GM21515 (cell line): ENCODE results near the gene PPIA.
A peak's percentile ranks its signal among the peaks of the same experiment; 100 is the strongest.
"Not testable (repeated sequence)": the region's sequence is repeated elsewhere in the genome, so short reads cannot be mapped to it uniquely, and the experiment has no call there.

Experiments
- ATAC-seq: cut with Tn5 transposase; IDR thresholded peaks from one replicate; pipeline ENCODE4 v1.9.1; 2021; ENCODE audit not compliant: unreplicated experiment

PPIA gene

DNA sequence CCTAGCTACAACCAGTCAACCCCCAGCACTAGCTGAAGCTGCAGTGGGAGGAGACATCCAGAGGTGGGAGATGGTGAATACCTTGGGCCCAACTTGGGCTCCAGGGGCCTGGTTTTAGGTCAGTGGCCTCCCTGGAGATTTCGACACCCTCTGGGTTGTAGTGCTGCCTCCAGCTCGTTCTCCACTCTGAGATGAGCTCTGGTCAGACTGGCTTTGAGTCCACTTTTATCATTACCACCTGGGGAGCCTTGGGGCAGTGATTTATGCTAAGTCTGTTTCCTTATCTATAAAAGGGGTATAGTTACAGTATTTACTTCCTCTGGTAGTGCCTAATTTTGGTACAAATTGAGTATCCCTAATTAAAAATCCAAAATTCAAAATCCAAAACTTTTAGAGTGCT is 22.8 kb downstream of the PPIA start:
- ATAC-seq, result no peak

- ATAC-seq, result no peak
These were observed 26.8 kb downstream of the PPIA start for GRCh38 chr7:44823255-44823781.

DNA sequence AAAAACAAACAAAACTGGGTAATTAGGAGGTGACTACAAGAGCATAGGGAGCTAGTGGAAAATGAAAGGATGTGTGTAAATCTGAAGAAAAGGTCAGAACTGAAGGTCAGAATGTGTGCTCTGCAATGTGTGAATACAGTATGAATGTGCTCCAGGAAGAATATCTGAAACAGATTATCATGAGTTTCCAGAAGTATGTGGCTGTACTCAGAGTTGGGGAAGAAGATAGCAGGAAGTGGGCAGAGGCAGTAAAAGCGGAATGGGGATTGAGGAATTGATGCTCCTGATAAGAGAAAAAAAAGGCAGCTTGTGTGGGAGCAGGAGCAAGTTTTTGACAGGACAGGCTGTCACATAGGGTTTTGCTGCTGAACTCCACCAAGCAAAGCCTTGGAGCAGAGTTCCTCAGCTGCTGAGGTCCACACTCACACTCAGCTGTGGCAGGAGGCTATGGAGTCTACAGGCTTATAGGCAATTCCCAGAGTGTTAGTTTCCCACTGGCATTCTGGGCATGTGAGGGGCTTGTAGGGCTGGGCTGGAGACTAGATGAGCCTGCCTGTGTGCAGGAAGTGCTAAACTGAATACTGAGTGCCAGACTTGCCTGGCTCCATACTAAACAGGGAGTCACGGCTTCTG is 28.5 kb downstream of the PPIA start:
- ATAC-seq, result no peak

GRCh38 chr7:44827567-44827966 is 31.1 kb downstream of the PPIA start:
- no peak for ATAC-seq

- ATAC-seq, result no peak
These were observed 42.3 kb downstream of the PPIA start for GRCh38 chr7:44838751-44839150.

- ATAC-seq, result not testable (repeated sequence)
These were observed 46.2 kb downstream of the PPIA start for GRCh38 chr7:44842675-44843074.

DNA sequence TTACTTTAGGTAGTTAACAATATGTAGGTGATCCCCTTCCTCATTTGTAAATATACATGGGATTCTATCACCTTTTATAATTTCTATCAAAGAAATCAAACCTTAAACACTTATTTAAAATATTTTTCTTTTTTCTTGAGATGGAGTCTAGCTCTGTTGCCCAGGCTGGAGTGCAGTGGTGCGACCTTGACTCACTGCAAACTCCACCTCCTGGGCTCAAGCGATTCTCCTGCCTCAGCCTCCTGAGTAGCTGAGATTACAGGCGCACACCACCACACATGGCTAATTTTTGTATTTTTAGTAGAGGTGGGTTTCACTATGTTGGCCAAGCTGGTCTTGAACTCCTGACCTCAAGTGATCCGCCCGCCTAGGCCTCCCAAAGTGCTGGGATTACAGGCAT is 47.0 kb downstream of the PPIA start:
- not testable (repeated sequence) for ATAC-seq

DNA sequence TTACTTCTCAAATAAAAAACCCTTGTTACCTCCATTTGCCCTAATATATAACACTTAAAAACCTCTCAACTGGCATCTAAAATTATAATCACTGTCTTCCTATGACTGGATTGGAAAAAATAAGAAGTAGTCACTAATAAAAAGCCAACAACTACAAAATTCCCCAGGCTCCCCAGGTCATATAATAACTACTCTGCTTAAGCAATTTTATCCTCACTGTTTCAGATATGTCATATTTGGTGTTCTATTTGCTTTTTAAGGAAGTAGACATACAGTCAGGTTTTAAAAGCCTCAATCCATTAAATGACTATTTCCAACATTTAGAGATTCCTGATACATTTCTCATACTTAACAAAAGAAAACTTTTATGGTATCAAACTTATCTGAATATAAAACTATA is 49.0 kb downstream of the PPIA start:
- no peak for ATAC-seq

DNA sequence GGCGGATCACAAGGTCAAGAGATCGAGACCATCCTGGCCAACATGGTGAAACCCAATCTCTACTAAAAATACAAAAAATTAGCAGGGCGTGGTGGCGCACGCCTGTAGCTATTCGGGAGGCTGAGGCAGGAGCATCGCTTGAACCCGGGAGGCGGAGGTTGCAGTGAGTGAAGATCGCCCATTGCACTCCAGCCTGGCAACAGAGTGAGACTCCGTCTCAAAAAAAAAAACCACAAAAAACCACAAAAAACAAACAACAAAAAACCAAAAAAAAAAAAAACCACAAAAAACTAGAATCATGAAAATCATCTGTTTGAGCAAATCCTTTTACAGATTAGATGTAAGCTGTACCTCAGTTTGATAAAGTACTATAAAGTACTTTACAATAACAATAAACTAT is 49.9 kb downstream of the PPIA start:
- ATAC-seq, result not testable (repeated sequence)

DNA sequence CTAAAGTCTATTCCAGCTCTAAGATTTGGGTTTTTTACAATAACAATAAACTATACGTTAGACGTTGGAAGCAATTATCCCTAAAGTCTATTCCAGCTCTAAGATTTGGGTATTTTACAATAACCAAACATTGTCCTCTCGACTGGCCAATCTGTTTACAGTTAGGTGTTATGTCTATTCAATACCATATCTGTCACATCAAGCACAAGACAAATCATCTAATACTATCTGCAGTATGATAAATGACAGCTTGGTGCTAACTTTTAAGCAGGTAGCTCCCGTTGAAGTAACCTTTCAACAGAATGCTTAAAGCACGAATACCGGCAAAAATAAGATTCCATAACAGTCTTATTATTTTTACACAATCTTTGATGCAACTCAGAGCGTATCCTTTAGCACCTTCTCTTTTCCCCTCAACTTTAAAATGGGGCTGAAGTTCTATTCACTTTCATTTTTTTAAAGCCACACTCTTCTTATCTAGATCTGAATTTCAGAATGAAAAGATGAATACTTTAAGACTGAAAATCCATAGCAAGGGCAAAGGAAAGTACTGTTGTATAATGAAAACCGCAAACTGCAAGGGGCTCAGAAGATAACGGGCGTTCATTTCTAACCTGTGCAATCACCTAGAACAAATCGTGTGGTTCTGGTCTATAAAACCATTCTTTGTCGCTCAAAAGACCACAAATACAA is 50.5 kb downstream of the PPIA start:
- no peak for ATAC-seq

DNA sequence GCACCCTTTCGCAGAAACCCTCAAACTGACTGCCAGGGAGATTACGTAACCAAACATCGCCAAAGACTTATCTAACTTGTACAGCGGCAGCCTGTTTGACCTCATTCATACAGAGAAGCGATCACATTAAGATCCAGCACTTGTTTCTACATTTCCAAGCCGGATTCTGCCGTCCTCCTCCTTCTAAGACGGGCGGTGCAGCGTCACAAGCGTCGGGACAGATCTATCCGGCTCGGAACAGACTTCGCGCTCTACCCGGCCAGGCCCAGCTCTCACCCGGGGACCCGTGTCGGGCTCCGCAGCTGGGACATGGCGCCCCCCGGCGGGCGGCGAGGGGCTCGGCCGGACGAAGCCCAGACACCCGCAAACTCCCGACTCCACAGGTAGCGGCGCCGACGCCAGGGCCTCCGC is 51.0 kb downstream of the PPIA start:
- peak; percentile 66 for ATAC-seq

DNA sequence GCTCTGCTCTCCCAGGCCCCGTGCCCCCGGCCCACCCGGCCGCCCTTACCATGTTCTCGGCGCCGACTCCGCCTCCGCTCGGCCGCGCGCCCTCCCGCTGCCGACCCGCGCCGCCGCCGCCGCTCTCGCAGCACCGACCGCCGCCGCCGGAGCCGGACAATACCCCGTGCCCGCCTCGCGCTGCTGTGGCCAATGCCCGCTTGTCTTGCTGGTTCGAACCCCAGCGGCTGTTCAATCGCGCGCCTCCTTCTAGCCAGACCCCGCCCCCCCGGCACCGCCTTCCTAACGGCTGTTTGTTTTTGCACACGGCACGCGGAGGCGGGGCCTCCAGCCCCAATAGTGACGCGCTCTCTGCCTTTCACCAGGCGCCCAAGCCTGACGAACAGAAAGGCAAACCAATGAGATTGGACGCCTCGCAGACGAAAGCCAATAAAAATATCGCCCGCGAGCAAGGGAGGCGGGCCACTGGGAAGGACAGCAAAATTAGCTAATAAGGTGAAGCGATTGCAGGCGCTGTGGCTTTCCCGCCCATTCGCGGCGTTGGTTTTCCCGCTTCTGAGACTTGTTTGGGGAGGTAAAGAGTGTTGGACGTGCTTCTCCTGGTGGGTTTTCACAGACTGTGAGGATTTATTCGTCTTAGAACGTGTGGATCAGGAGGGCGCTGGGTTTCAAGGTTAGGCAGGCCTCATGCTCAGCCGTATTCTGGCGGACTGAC is 51.6 kb downstream of the PPIA start, which contains the start of gene H2AZ2:
Gene H2AZ2, minus strand, starts transcription at position 168 of the 715 bp plus-strand sequence. Its CDS starts 116 bp downstream, at position 52.
- ATAC-seq, result peak; percentile 85

- no peak for ATAC-seq
These were observed 52.9 kb downstream of the PPIA start for GRCh38 chr7:44849259-44849884.

DNA sequence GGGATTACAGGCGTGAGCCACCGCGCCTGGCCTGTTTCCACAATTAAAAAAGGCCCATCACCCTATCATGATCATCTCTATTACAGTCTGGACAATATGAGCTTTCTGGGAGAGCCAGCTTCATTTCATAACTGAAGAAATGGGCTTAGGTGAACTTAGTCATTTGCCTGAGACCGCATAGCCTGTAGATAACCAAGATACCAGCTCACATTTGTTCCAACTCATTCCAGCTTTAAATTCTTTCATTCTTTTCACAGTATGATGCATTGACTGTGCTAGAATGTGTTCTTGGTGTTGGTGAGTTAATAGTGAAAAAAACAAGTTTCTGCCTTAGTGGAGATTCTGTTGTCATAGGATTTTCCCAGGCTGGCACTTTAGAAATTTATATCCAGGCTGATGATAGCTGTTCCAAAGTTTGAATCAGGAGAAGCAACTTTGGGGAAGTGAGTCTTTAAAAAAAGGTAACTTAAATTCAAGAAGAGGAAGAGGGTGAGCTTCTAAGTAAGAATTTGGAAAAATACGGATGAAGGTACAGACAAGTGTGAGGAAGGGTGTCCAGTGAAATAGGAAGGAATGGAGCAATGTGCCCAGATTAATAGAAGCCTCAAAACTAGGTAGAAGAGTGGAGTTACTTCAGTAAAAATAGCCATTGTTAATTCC is 53.5 kb downstream of the PPIA start:
- no peak for ATAC-seq

GRCh38 chr7:44852590-44852989 is 56.1 kb downstream of the PPIA start:
- ATAC-seq, result no peak
